ENCODE measurements around the gene TPPP2. TPM values are rescaled to one million over a fixed set of nuclear protein-coding genes. Genes with fewer than 3 reads are reported as not detected.

TPPP2 gene
- total and polyA plus RNA-seq, 9 of the 15 experiments (the other 6 are each of a cell fraction or from before 2014, with no cell fraction given): 0.18 TPM; not detected in 8

GRCh38 chr14:21048638-21049037 lies 18.6 kb downstream of the TPPP2 start (continued):
- TF ChIP-seq AFF4 (CRISPR knock-in tag; IDR thresholded peaks at IDR 0.05): no peak
- no peak for TF ChIP-seq KLF6 (CRISPR knock-in tag; IDR thresholded peaks at IDR 0.05; ENCODE audit: borderline replicate concordance)
- no peak for TF ChIP-seq BHLHE40 (IDR thresholded peaks at IDR 0.05; ENCODE audit: low read length)
- no peak for TF ChIP-seq PTRF (tag; IDR thresholded peaks at IDR 0.05)
- no peak for TF ChIP-seq STAT6 (CRISPR knock-in tag; IDR thresholded peaks at IDR 0.05)
- no peak for TF ChIP-seq PCBP1 (IDR thresholded peaks at IDR 0.05; ENCODE audit: low read depth, low read length, poor library complexity, severe bottlenecking)
- no peak for TF ChIP-seq PRPF4 (IDR thresholded peaks at IDR 0.05; ENCODE audit: insufficient read depth, low read depth, low read length, poor library complexity, severe bottlenecking)
- TF ChIP-seq E2F5 (CRISPR knock-in tag; IDR thresholded peaks at IDR 0.05): no peak
- no peak for TF ChIP-seq KLF1 (tag; IDR thresholded peaks at IDR 0.05)
- no peak for TF ChIP-seq STAG1 (CRISPR knock-in tag; IDR thresholded peaks at IDR 0.05; ENCODE audit: borderline replicate concordance)
- no peak for TF ChIP-seq VEZF1 (CRISPR knock-in tag; IDR thresholded peaks at IDR 0.05)
- no peak for TF ChIP-seq NR0B1 (IDR thresholded peaks at IDR 0.05; ENCODE audit: partially characterized antibody)
- no peak for TF ChIP-seq ATF4 (CRISPR knock-in tag; IDR thresholded peaks at IDR 0.05)
- no peak for TF ChIP-seq THRB (CRISPR knock-in tag; conservative IDR thresholded peaks at IDR 0.05)

Data from K562 (cell line).